IPS DF 4.7 (cell line): ENCODE measurements around the gene YJU2.

ENCODE experiments used
- DNase-seq: peaks from one replicate; pipeline ENCODE4 v3.0.0-alpha.2; 2013; ENCODE audit warnings: low spot score; ENCODE audit errors: extremely low read depth

The YJU2 gene

GRCh38 chr19:4297901-4298809 is 51.3 kb downstream of the YJU2 start:
- no peak for DNase-seq

- DNase-seq: no peak
Observed at GRCh38 chr19:4298810-4299550, 52.1 kb downstream of the YJU2 start.

GRCh38 chr19:4300589-4300988 is 53.7 kb downstream of the YJU2 start:
- DNase-seq: no peak

- DNase-seq: no peak
Observed at GRCh38 chr19:4301590-4302242, 54.8 kb downstream of the YJU2 start.

GRCh38 chr19:4302243-4302640 is 55.4 kb downstream of the YJU2 start, which contains the start of gene TMIGD2:
TSS of gene TMIGD2 (minus strand) at chr19:4302389. CDS start at chr19:4302385, 4 bp downstream.
- DNase-seq: no peak

GRCh38 chr19:4303819-4304537 is 57.1 kb downstream of the YJU2 start:
- no peak for DNase-seq

- no peak for DNase-seq
Observed at GRCh38 chr19:4304538-4305256, 57.8 kb downstream of the YJU2 start, which contains the start of gene FSD1. TSS of gene FSD1 (plus strand) at chr19:4304598. CDS start at chr19:4304747, 149 bp downstream.

GRCh38 chr19:4305257-4305612 is 58.4 kb downstream of the YJU2 start:
- DNase-seq: no peak

GRCh38 chr19:4305659-4306058 is 58.8 kb downstream of the YJU2 start:
- DNase-seq: no peak

GRCh38 chr19:4310247-4311121 is 63.6 kb downstream of the YJU2 start:
- no peak for DNase-seq

GRCh38 chr19:4313847-4314490 is 67.1 kb downstream of the YJU2 start:
- no peak for DNase-seq

GRCh38 chr19:4316956-4317355 is 70.1 kb downstream of the YJU2 start:
- DNase-seq: no peak

GRCh38 chr19:4318460-4318859 is 71.6 kb downstream of the YJU2 start:
- no peak for DNase-seq
